A673 (cell line): ENCODE data around the gene HOXA6. TPM values are rescaled to one million over a fixed set of nuclear protein-coding genes. Genes with fewer than 3 reads are reported as not detected.

Experiments used
- BruUV-seq: library from RNA; stranded (reverse); fragments of 400-500 nt; replicated peaks from 2 replicates; lab custom pipeline; 2021; lab: Mats Ljungman, UMichigan
- CTCF ChIA-PET: fragments of 300-600 bp; sonication (Branson Sonifier 250); formaldehyde crosslinking; loops from one replicate; lab custom pipeline; 2022; ENCODE audit warnings: antibody characterized with exemption; lab: Charles Lee
- POLR2A ChIA-PET: fragments of 300-600 bp; sonication (Branson Sonifier 250); formaldehyde crosslinking; loops from one replicate; lab custom pipeline; 2022; ENCODE audit warnings: antibody characterized with exemption; ENCODE audit not compliant: low non-redundant PET; lab: Charles Lee
- DNase-seq: peaks from one replicate; pipeline ENCODE4 v3.0.0-alpha.2; 2015; ENCODE audit warnings: low spot score
- H3K27ac ChIP-seq: fragments of 200-600 bp; sonication (generic); 2 replicates; pipeline ENCODE4 v1.5.1; 2016; ENCODE audit warnings: mixed run types, low read depth, mild to moderate bottlenecking, mixed read lengths, antibody characterized with exemption, low read length; ENCODE audit not compliant: poor library complexity, severe bottlenecking
- H3K27me3 ChIP-seq: fragments of 200-600 bp; sonication (generic); replicated peaks from 2 replicates; pipeline ENCODE4 v1.6.1; 2017; ENCODE audit warnings: mixed run types, low read depth, mild to moderate bottlenecking, mixed read lengths, antibody characterized with exemption, low read length; ENCODE audit not compliant: insufficient read depth, poor library complexity
- H3K36me3 ChIP-seq: fragments of 200-600 bp; sonication (generic); 2 replicates; pipeline ENCODE4 v1.6.1; 2016; ENCODE audit warnings: mixed run types, mild to moderate bottlenecking, mixed read lengths, antibody characterized with exemption, low read length; ENCODE audit not compliant: insufficient read depth, poor library complexity, severe bottlenecking
- H3K4me1 ChIP-seq: fragments of 200-600 bp; sonication (generic); 2 replicates; pipeline ENCODE4 v1.6.1; 2017; ENCODE audit warnings: mixed run types, mild to moderate bottlenecking, mixed read lengths, antibody characterized with exemption, low read length; ENCODE audit not compliant: insufficient read depth, poor library complexity, severe bottlenecking
- H3K4me3 ChIP-seq: fragments of 200-600 bp; sonication (generic); 2 replicates; pipeline ENCODE4 v1.5.1; 2016; ENCODE audit warnings: low read depth, mixed run types, mild to moderate bottlenecking, mixed read lengths, low read length; ENCODE audit not compliant: poor library complexity, severe bottlenecking
- H3K9me3 ChIP-seq: fragments of 200-600 bp; sonication (generic); 2 replicates; pipeline ENCODE4 v1.6.1; 2016; ENCODE audit warnings: mixed run types, low read depth, mild to moderate bottlenecking, mixed read lengths, antibody characterized with exemption, low read length; ENCODE audit not compliant: poor library complexity, severe bottlenecking
- EZH2 ChIP-seq: fragments of 200-600 bp; sonication (generic); IDR thresholded peaks from 2 replicates; pipeline ENCODE4 v1.6.1; 2017; ENCODE audit warnings: borderline replicate concordance, low read depth, mild to moderate bottlenecking, mixed read lengths, antibody characterized with exemption, low read length; ENCODE audit not compliant: poor library complexity, severe bottlenecking
- intact Hi-C: fragments of 100-400 bp; cut with micrococcal nuclease; formaldehyde crosslinking; loops from one replicate; pipeline ENCODE4 v1.10.0; 2022; ENCODE audit not compliant: unreplicated experiment
- total RNA-seq: library from RNA; stranded (reverse); gene quantifications from 2 replicates; pipeline ENCODE4 v1.2.3, GENCODE V29; 2021
- TF ChIP-seq, protein P1 (sequence below): fragments of 300-800, 200-600 bp; sonication (generic); conservative IDR thresholded peaks from 2 replicates; pipeline ENCODE4 v1.5.1; 2017; ENCODE audit warnings: low read depth, mild to moderate bottlenecking, antibody characterized with exemption, low read length, moderate library complexity, mixed read lengths

The HOXA6 gene
- total RNA-seq, 1 experiment from 2014 or later: not detected

DNA sequence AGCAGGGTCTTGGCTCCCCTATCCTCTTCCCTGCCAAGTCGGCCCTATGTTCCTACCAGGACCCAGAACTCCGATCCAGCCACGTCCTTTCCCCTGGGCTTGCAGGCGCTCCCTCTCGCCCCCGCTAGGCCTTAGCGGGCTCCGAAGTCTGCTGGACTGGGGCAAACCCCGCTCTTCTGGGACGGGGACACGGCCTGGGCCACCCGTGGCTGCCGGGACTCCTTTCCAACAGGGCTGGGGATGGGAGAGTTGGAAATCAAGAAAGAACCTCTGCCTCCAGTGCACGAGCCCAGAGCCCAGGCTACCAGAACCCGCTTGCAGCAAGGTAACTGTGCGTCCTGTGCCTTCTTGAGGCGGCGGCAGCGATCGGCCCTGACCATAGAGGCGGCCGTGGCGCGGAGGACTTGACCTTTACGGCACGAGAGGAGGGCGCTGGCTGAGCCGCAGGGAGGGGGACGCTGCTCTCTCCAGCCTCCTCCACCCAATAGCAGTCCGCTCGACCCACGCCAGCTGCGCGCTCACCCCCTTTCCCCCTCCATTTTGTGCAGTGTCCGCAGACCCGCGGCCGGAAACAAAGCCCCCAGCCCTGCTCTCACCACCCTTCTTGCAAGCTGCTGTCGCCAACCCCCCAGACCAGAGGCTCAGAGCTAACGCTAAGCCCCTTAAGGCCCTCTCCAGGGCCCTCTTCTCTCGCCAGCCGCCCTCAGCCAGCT is 44.4 kb upstream of the HOXA6 start:
- H3K4me3 ChIP-seq: no peak overlapping the region
- no peaks in the 10 kb centered on the region for H3K36me3 ChIP-seq
- H3K27me3 ChIP-seq: peaks cover 99% of the 10 kb centered on the region
- DNase-seq: no peak
- ChIA-PET CTCF (interaction anchor here (0.6 kb wide), 1 partner anchor 788 kb away, joined by 3 read pairs; no protein-coding TSS in a partner anchor), POLR2A (no interaction called here)
- no peaks in the 10 kb centered on the region for H3K4me1 ChIP-seq
- no peak for TF ChIP-seq EZH2
- TF ChIP-seq, protein P1, sequence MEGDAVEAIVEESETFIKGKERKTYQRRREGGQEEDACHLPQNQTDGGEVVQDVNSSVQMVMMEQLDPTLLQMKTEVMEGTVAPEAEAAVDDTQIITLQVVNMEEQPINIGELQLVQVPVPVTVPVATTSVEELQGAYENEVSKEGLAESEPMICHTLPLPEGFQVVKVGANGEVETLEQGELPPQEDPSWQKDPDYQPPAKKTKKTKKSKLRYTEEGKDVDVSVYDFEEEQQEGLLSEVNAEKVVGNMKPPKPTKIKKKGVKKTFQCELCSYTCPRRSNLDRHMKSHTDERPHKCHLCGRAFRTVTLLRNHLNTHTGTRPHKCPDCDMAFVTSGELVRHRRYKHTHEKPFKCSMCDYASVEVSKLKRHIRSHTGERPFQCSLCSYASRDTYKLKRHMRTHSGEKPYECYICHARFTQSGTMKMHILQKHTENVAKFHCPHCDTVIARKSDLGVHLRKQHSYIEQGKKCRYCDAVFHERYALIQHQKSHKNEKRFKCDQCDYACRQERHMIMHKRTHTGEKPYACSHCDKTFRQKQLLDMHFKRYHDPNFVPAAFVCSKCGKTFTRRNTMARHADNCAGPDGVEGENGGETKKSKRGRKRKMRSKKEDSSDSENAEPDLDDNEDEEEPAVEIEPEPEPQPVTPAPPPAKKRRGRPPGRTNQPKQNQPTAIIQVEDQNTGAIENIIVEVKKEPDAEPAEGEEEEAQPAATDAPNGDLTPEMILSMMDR: no peak
- intact Hi-C loops: no loop called here
- no peaks in the 10 kb centered on the region for H3K9me3 ChIP-seq
- no TSS peak for BruUV-seq
- no peak overlapping the region for H3K27ac ChIP-seq

DNA sequence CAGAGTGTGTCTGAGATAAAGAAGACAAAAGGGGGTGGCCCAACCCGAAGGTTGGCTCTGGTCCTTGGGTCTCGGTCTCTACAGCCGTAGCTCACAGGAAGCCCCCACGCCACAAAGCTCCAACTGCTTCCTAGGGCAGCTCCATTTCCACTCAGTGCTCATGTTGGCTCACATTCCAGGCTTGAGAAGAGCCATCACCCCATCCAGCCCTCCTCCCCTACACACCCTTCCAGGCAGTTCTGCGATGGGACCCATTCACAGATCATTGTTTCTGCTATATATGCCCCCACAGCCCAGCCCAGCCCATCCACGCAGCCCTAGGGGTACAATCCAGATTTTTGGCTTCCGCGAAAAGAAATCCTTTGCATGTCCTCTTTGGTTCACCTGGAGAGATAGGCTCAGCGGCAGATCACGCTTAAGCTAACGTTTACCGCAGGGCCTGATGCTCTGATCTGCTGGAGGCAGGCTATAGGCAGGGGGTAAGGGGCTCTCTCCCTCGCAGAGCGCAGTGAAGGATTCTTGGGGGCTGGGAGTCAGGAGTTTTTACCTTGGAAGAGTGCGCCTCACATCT is 43.7 kb upstream of the HOXA6 start:
- no peak for DNase-seq
- H3K27me3 ChIP-seq: peaks cover 99% of the 10 kb centered on the region

DNA sequence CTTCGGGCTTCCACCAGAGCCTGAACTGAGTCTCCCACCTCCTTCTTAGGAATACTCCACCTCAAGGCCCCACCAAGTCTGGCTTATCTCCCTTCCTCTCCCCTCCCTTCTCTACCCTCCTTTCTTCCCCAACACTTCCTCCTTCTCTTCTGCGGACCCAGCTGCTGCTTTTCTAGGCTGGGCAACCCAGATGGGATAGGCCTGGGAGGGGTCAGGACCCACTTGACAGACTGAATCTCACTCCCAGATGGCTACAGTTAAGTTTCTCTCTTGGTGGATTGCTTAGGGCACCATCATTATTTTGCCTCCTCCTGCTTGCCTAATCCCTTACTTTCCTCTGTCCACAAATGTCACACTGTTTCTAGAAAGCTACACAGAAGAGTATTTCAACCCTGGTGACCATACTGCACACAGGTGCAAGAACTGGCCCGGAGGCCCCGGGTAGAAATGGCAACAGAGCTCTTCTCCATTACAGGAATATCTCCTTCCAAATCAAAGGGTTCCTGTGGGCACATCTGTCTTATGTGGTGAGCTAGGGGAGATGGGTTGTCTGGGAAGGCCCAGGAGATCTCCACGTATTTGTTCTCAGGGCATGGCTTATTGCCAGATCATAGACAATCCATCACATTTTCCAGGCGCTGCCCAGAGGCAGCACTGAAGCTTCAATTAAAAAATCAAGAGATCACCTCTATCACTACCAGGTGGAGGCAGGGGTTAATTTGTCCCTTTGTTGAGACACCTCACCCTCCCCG is 42.6 kb upstream of the HOXA6 start:
- BruUV-seq: no TSS peak
- TF ChIP-seq, protein P1: no peak
- no peak for TF ChIP-seq EZH2
- Histone ChIP-seq H3K4me1 (no peaks in the 10 kb centered on the region), H3K36me3 (no peaks in the 10 kb centered on the region), H3K9me3 (no peaks in the 10 kb centered on the region), H3K27ac (no peak overlapping the region), H3K4me3 (no peak overlapping the region), H3K27me3 (peaks cover 100% of the 10 kb centered on the region)
- POLR2A ChIA-PET: no interaction called here
- CTCF ChIA-PET: no interaction called here
- intact Hi-C loops: no loop called here
- DNase-seq: no peak

More for the DNA sequence above, 43.7 kb upstream of the HOXA6 start:
- H3K36me3 ChIP-seq: no peaks in the 10 kb centered on the region
- no peak overlapping the region for H3K27ac ChIP-seq
- ChIA-PET CTCF (no interaction called here), POLR2A (no interaction called here)
- no peak overlapping the region for H3K4me3 ChIP-seq
- TF ChIP-seq, protein P1: no peak
- no peak for TF ChIP-seq EZH2
- intact Hi-C loops: no loop called here
- BruUV-seq: no TSS peak
- no peaks in the 10 kb centered on the region for H3K4me1 ChIP-seq
- H3K9me3 ChIP-seq: no peaks in the 10 kb centered on the region
